GM23248 (cell line): Measurements from ENCODE around the gene SCRN3. TPM values are rescaled to one million over a fixed set of nuclear protein-coding genes. Genes with fewer than 3 reads are reported as not detected.

Source experiments
- DNase-seq: peaks from one replicate; pipeline ENCODE4 v3.0.0-alpha.2; 2015
- H2AFZ ChIP-seq: fragments of 200-600 bp; sonication (generic); 2 replicates; pipeline ENCODE4 v1.6.1; 2016; ENCODE audit warnings: antibody characterized with exemption
- H3F3A ChIP-seq: fragments of 200-600 bp; sonication (generic); 2 replicates; pipeline ENCODE4 v1.6.1; 2016; ENCODE audit warnings: mild to moderate bottlenecking, antibody characterized with exemption, mixed run types; ENCODE audit not compliant: insufficient read depth
- H3K27ac ChIP-seq: fragments of 200-600 bp; sonication (generic); 2 replicates; pipeline ENCODE4 v1.5.1; 2016; ENCODE audit warnings: mild to moderate bottlenecking
- H3K27me3 ChIP-seq: fragments of 200-600 bp; sonication (generic); replicated peaks from 2 replicates; pipeline ENCODE4 v1.6.1; 2016; ENCODE audit warnings: mild to moderate bottlenecking; ENCODE audit not compliant: insufficient read depth
- H3K36me3 ChIP-seq: fragments of 200-600 bp; sonication (generic); 2 replicates; pipeline ENCODE4 v1.6.1; 2016; ENCODE audit warnings: low read depth, mild to moderate bottlenecking
- H3K4me1 ChIP-seq: fragments of 200-600 bp; sonication (generic); 2 replicates; pipeline ENCODE4 v1.6.1; 2016; ENCODE audit warnings: mild to moderate bottlenecking; ENCODE audit not compliant: insufficient read depth
- H3K4me2 ChIP-seq: fragments of 200-600 bp; sonication (generic); one replicate; pipeline ENCODE4 v1.6.1; 2016; ENCODE audit warnings: mild to moderate bottlenecking; ENCODE audit not compliant: unreplicated experiment
- H3K4me3 ChIP-seq: fragments of 200-600 bp; sonication (generic); 2 replicates; pipeline ENCODE4 v1.5.1; 2016; ENCODE audit warnings: mild to moderate bottlenecking
- H3K79me2 ChIP-seq: fragments of 200-600 bp; sonication (generic); 2 replicates; pipeline ENCODE4 v1.6.1; 2016; ENCODE audit warnings: mild to moderate bottlenecking; ENCODE audit not compliant: insufficient read depth
- H3K9ac ChIP-seq: fragments of 200-600 bp; sonication (generic); 2 replicates; pipeline ENCODE4 v1.6.1; 2016; ENCODE audit warnings: mild to moderate bottlenecking
- H3K9me2 ChIP-seq: fragments of 200-600 bp; sonication (generic); 2 replicates; pipeline ENCODE4 v1.6.1; 2016; ENCODE audit warnings: mixed run types, mild to moderate bottlenecking, moderate library complexity; ENCODE audit not compliant: insufficient read depth
- H3K9me3 ChIP-seq: fragments of 200-600 bp; sonication (generic); one replicate; pipeline ENCODE4 v1.6.1; 2017; ENCODE audit warnings: low read depth
- H4K20me1 ChIP-seq: fragments of 200-600 bp; sonication (generic); 2 replicates; pipeline ENCODE4 v1.6.0; 2016; ENCODE audit not compliant: insufficient read depth
- EZH2 ChIP-seq: fragments of 200-600 bp; sonication (generic); IDR thresholded peaks from 2 replicates; pipeline ENCODE4 v1.6.1; 2018; ENCODE audit warnings: antibody characterized with exemption, mild to moderate bottlenecking; ENCODE audit not compliant: insufficient read depth, poor library complexity, severe bottlenecking
- EZH2phosphoT487 ChIP-seq: fragments of 200-600 bp; sonication (generic); IDR thresholded peaks from 2 replicates; pipeline ENCODE4 v1.6.1; 2018; ENCODE audit warnings: antibody characterized with exemption, moderate library complexity, mild to moderate bottlenecking, low read depth; ENCODE audit not compliant: insufficient read depth
- WGBS, 2 experiments: methylation state at CpG; one replicate each; pipeline ENCODE4 v1.1.6; 2015 to 2017; ENCODE audit warnings: low lambda C conversion rate in 2 of 2, low coverage in 1 of 2; ENCODE audit errors: missing lambda C conversion rate in 2 of 2; 5-methylcytosine and 5-hydroxymethylcytosine counted together
- in situ Hi-C: fragments of 300-500 bp; cut with MboI; formaldehyde crosslinking; loops from 2 replicates; pipeline ENCODE4 v1.15.0; 2020
- polyA plus RNA-seq: library from polyadenylated mRNA; unstranded; fragments of >200 nt; fragmentation: Nextera tagmentation; extraction: Ambion mirVana; gene quantifications from 2 replicates; pipeline ENCODE4 v1.2.1, GENCODE V29; 2016
- total RNA-seq: library from RNA; depleted of rRNA; stranded (reverse); fragments of >200 nt; shearing (Covaris generic); gene quantifications from 2 replicates; pipeline ENCODE4 v1.2.3, GENCODE V29; 2014

The SCRN3 gene
- total and polyA plus RNA-seq, 2 experiments from 2014 or later: 17.3 to 19.1 TPM

DNA sequence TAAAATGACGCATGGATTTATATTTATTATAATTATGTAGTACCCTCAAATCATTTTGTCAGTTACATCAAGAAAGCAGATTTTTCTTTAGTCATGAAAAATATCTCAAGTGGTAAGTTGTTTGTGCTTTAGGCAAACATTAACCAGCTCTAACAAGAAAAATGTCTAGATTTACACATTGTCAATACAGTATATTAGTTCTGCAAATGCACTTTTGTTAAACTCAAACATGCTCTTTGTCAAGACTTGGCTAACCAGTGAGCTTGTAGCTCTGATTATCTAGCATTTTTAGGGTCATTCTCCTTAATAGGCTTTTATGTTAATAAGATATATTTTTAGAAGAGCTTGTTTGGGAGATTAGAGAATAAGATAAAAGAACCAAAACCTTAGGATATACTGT is 32.7 kb downstream of the SCRN3 start:
- DNase-seq: no peak
- no peak overlapping the region for H3K27ac ChIP-seq
- H3F3A ChIP-seq: no peaks in the 10 kb centered on the region
- in situ Hi-C loops: no loop called here
- H3K27me3 ChIP-seq: no peaks in the 10 kb centered on the region
- H3K9me2 ChIP-seq: no peaks in the 10 kb centered on the region
- H3K9ac ChIP-seq: no peak overlapping the region
- H3K9me3 ChIP-seq: no peaks in the 10 kb centered on the region
- H3K4me2 ChIP-seq: no peak overlapping the region
- no peaks in the 10 kb centered on the region for H4K20me1 ChIP-seq
- H2AFZ ChIP-seq: no peak overlapping the region
- no peaks in the 10 kb centered on the region for H3K79me2 ChIP-seq
- WGBS, 2 experiments: 96 to 100% methylated on average over 1 of the region's 1 CpG
- no peaks in the 10 kb centered on the region for H3K4me1 ChIP-seq
- H3K36me3 ChIP-seq: peaks cover 11% of the 10 kb centered on the region
- TF ChIP-seq EZH2phosphoT487 (no peak), EZH2 (no peak)
- H3K4me3 ChIP-seq: no peak overlapping the region

DNA sequence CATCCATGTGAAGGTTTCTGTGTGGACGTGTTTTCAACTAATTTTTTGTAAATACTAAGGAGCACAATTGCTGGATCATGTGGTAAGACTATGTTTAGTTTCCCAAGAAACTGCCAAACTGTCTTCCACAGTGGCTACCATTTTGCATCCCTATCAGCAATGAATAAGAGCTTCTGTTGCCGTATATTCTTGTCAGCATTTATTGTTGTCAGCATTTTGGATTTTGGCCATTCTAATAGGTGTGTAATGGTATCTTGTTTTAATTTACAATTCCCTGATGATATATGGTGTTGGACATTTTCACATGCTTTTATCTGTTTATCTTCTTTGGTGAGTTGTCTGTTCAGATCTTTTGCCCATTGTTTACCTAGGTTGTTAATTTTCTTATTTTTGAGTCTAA is 34.5 kb downstream of the SCRN3 start:
- H3K4me1 ChIP-seq: no peaks in the 10 kb centered on the region
- H4K20me1 ChIP-seq: no peaks in the 10 kb centered on the region
- no peak overlapping the region for H2AFZ ChIP-seq
- DNase-seq: no peak
- H3K9ac ChIP-seq: no peak overlapping the region
- no peak for TF ChIP-seq EZH2phosphoT487
- TF ChIP-seq EZH2: no peak
- WGBS, 2 experiments: 70 to 83% methylated on average over 2 of the region's 2 CpGs
- no peaks in the 10 kb centered on the region for H3K9me3 ChIP-seq
- no peak overlapping the region for H3K4me2 ChIP-seq
- H3K27ac ChIP-seq: no peak overlapping the region
- no peak overlapping the region for H3K4me3 ChIP-seq
- no peaks in the 10 kb centered on the region for H3F3A ChIP-seq
- in situ Hi-C loops: no loop called here
- H3K27me3 ChIP-seq: no peaks in the 10 kb centered on the region
- peaks cover 5% of the 10 kb centered on the region; the same call in 1 of the 2 replicates for H3K36me3 ChIP-seq
- no peaks in the 10 kb centered on the region for H3K79me2 ChIP-seq
- no peaks in the 10 kb centered on the region for H3K9me2 ChIP-seq

- H3K27ac ChIP-seq: no peak overlapping the region
- peaks cover 5% of the 10 kb centered on the region; the same call in 1 of the 2 replicates for H3K36me3 ChIP-seq
- no peak overlapping the region for H3K9ac ChIP-seq
- in situ Hi-C loops: no loop called here
- H3K79me2 ChIP-seq: no peaks in the 10 kb centered on the region
- WGBS, 2 experiments: 98 to 100% methylated on average over 1 of the region's 1 CpG
- TF ChIP-seq EZH2phosphoT487 (no peak), EZH2 (no peak)
- no peak overlapping the region for H3K4me3 ChIP-seq
- no peak overlapping the region for H3K4me2 ChIP-seq
- H4K20me1 ChIP-seq: no peaks in the 10 kb centered on the region
- no peaks in the 10 kb centered on the region for H3F3A ChIP-seq
- no peak for DNase-seq
- no peaks in the 10 kb centered on the region for H3K27me3 ChIP-seq
- H3K9me3 ChIP-seq: no peaks in the 10 kb centered on the region
- H3K4me1 ChIP-seq: no peaks in the 10 kb centered on the region
- no peak overlapping the region for H2AFZ ChIP-seq
- H3K9me2 ChIP-seq: no peaks in the 10 kb centered on the region
Observed at GRCh38 chr2:174431902-174432301, 36.4 kb downstream of the SCRN3 start.

- no peak for DNase-seq
- Histone ChIP-seq H3K9me2 (no peaks in the 10 kb centered on the region), H3K79me2 (no peaks in the 10 kb centered on the region), H3K4me2 (no peak overlapping the region), H3K4me1 (no peaks in the 10 kb centered on the region), H3K4me3 (no peak overlapping the region), H3K9me3 (no peaks in the 10 kb centered on the region), H3F3A (no peaks in the 10 kb centered on the region), H3K9ac (no peak overlapping the region), H3K27me3 (no peaks in the 10 kb centered on the region), H3K27ac (no peak overlapping the region), H2AFZ (no peak overlapping the region), H3K36me3 (no peaks in the 10 kb centered on the region; the same call in 1 of the 2 replicates), H4K20me1 (no peaks in the 10 kb centered on the region)
- TF ChIP-seq EZH2: no peak
- TF ChIP-seq EZH2phosphoT487: no peak
- in situ Hi-C loops: no loop called here
Observed at GRCh38 chr2:174436351-174436750, 40.8 kb downstream of the SCRN3 start.
